Measurements from ENCODE around the gene NTRK2. TPM values are rescaled to one million over a fixed set of nuclear protein-coding genes. Genes with fewer than 3 reads are reported as not detected.

The NTRK2 gene
- total RNA-seq, 1 experiment from 2014 or later, result not detected

- no peak for DNase-seq (ENCODE audit: low read depth)
Observed at GRCh38 chr9:84779883-84780282, 110.4 kb downstream of the NTRK2 start.

GRCh38 chr9:84780385-84780784 is 110.9 kb downstream of the NTRK2 start:
- DNase-seq (ENCODE audit: low read depth), result no peak

DNA sequence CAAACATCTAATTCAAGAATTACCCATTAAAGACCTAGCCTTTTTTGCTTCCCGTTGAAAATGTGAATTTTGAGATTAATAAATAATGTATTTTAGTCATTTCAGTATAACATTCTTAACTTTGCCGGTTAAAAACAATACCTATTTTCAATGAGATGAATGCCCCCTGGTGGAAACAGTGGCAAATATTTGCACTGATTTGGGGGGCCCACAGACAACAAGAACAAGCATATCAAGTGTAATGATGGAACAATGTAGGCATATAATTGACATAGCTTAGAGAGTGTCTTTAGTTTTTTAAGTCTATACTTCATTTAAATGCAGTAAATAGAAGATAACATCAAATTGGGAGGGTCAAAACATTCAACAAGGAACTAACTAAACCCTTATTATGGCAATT is 111.9 kb downstream of the NTRK2 start:
- DNase-seq (ENCODE audit: low read depth), result peak; percentile 15

- DNase-seq (ENCODE audit: low read depth), result no peak
Observed at GRCh38 chr9:84781931-84782866, 112.7 kb downstream of the NTRK2 start.

- DNase-seq (ENCODE audit: low read depth), result no peak
Observed at GRCh38 chr9:84785792-84786547, 116.4 kb downstream of the NTRK2 start.

- no peak for DNase-seq (ENCODE audit: low read depth)
Observed at GRCh38 chr9:84788803-84789462, 119.4 kb downstream of the NTRK2 start.

GRCh38 chr9:84789463-84789830 is 119.9 kb downstream of the NTRK2 start:
- DNase-seq (ENCODE audit: low read depth), result no peak

DNA sequence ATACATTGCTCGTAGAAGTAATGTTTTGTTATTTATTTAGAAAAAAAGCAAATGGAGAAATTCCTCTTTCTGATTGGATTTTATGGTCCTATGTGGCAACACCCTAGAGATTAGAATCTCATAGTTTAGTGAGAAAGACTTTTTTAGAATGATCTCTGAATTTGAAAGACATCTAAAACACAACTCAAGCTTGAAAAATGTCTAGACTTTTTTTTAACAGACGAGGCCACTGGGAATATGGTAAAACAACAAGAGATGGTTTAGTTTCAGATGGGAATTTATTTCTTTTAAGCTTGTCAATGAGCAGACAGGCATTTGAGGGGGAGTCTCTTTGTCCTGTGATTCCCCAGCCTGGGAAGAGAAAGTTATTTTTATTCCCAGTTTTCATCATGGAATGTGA is 122.1 kb downstream of the NTRK2 start:
- no peak for DNase-seq (ENCODE audit: low read depth)

DNA sequence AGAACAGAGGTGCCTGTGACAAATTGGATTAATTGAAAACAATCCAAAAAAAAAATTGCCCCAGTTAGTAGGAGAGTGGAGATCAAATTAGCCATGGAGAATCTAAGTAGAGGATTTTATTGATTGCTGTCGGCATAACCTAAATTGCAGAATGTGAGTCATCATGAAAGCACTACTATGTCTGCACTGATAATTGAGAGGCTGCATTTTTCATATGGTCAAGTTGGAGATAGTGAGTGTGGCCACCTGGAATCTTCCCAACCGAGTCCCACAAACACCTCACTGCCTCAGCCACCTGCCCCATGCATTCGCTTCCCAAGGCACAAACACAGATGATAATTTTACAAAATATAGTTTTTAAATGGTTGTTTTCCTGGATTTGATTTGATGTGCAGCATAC is 123.7 kb downstream of the NTRK2 start:
- no peak for DNase-seq (ENCODE audit: low read depth)

DNA sequence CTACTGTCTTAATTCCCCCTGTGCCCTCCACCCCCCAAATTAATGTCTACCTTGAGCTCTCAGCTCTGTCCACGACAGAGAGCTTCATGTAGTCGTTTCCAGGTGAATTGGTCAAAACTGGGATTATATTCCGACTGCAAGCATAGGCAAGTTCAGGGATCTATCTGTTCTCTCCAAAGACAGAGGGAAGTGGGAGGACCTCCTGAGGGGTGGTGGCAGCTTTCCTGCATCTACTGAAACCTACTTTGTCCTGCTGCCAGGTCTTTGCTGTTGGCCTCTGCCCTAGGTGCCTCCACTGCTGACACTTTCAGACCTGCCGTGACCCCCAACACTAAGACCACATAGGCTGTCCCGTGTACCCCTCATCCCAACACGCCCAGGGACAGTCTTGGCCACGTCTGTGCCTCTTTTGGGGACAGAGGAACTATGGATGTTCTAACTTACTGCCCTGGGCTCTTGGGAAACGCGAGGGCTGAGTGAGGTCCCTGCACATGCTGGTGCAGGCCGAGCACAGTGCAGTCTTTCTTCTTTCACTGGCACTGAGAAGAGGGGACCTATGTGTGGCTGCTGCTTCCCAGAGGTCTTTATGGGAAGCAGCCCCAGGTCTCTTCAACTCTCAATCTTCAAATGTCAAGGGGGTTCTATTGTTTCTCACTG is 125.6 kb downstream of the NTRK2 start:
- DNase-seq (ENCODE audit: low read depth), result no peak

DNA sequence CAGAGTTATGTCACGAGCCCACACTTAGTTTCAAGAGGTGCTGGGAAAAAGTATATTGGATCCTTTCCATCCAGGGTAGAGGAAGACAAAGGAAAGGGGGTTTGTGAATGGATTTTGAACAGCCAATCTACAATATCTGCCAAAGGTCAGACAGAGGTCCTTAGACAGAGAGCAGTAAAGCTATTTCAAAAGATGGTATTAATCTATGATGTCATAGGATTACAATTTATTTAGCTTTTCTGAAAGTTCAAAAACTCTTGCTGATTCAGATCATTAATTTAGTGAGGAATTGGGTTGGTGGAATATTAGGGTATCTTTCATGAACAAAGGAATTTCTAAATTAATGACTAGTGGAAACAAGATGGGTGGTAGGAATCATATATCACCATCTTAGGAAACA is 126.9 kb downstream of the NTRK2 start:
- no peak for DNase-seq (ENCODE audit: low read depth)

DNA sequence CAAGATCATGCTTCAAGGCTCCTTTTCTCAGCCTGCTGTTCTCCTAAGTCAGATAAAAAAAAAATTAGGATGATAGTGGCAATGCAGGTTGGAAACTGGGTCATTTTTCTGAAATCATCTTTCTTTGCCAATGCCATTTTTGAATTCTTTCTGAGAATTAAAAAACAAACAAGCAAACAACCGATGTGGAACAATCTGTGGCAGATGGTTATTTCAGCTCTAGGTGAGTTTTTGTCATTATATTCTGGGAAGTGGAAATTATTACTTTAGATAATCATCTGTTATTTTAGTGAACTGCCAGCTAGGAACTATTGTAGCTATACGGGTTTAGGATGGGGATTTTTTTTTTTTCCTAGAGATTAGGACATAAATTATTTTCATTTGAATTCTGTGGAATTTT is 129.7 kb downstream of the NTRK2 start:
- DNase-seq (ENCODE audit: low read depth), result no peak

DNA sequence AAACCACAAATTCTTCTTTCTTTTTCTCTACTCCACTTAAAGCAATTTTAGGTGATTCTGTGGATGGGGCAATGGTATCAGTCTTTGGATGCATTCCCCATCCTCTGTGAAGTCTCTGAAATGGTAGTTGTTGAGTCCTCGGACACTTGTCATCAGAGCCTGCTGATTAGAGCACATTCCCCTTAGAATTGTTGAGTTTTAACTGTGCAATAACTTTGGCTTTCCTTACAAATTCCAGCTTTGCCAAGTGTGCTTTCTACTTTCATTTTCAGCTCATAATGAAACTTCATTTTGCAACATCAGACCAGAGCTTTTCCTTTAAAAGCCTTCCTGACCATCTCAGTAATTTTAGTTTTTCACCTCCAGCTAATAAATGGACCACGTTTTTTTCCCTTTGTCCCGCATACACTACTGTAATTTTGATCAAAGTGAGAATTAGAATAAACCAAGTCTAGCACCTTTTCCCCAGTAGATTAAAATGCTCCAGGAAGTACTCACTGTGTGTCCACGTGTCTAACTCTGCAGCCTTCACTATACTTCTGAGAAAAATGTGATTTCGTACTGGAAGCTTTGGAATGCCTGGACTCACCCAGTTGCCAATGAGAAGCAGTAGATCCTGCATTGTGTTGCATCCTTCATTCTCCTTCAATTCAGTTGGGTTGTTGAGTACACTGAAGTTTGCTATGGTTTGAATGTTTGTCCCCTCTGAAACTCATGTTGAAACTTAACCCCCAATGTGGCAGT is 135.6 kb downstream of the NTRK2 start:
- no peak for DNase-seq (ENCODE audit: low read depth)

GRCh38 chr9:84807431-84807830 is 137.9 kb downstream of the NTRK2 start:
- no peak for DNase-seq (ENCODE audit: low read depth)

DNA sequence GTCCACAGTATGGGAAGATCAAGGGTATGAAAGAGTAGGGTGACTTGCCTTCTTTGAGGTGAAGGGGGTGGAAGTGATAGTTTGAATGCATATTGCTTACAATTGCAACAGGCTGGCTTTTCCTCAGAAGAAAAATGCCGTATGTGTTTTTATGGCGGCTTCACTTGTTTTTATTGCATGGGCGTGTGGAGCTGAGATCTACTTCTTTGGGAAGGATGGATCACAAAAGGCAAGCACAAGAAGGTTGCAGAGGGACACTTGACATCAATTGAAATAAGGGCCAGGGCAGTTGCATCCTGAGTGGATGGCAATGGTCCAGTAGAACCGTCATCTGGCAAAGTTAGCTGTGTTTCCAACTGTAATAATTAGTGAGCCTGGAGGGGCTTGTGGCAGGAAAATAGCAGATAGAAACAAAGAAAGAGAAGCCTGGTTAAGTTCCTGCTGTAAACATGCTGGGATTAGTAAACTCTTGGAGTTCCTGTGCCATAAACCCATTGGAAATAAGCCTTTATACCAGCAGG is 138.4 kb downstream of the NTRK2 start:
- no peak for DNase-seq (ENCODE audit: low read depth)

GRCh38 chr9:84808416-84808815 is 138.9 kb downstream of the NTRK2 start:
- DNase-seq (ENCODE audit: low read depth), result no peak

GRCh38 chr9:84811072-84811750 is 141.7 kb downstream of the NTRK2 start:
- DNase-seq (ENCODE audit: low read depth), result no peak

DNA sequence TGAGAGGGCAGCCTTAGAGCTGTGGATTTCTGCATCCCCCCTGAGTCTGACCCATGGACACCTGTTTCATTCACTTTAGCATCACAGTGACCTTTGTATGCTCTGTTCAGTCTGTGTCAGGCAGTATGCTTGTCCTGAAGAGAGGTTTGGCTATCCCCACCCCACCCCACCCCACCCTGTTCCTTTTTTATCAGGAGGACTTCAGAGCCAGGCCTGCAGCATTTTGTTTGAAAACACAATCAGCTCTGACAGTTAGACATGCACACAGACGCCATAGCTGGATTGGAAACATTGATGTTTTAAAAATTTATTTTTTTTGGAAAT is 142.2 kb downstream of the NTRK2 start:
- no peak for DNase-seq (ENCODE audit: low read depth)

DNA sequence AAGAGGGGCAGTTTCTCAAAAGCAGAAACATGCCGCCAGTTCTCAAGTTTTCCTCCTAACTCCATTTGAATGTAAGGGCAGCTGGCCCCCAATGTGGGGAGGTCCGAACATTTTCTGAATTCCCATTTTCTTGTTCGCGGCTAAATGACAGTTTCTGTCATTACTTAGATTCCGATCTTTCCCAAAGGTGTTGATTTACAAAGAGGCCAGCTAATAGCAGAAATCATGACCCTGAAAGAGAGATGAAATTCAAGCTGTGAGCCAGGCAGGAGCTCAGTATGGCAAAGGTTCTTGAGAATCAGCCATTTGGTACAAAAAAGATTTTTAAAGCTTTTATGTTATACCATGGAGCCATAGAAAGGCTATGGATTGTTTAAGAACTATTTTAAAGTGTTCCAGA is 142.8 kb downstream of the NTRK2 start:
- DNase-seq (ENCODE audit: low read depth), result no peak

- no peak for DNase-seq (ENCODE audit: low read depth)
Observed at GRCh38 chr9:84812847-84813246, 143.3 kb downstream of the NTRK2 start.
